Ramos (cell line): Measurements from ENCODE around the gene SLC25A13.

Experiments
- in situ Hi-C: fragments of 300-500 bp; cut with MboI; formaldehyde crosslinking; loops from one replicate; pipeline ENCODE4 v1.14.3; 2022; ENCODE audit warnings: low sequenced_read_pairs; ENCODE audit not compliant: unreplicated experiment

SLC25A13 gene

GRCh38 chr7:96074871-96075270 is 247.0 kb downstream of the SLC25A13 start:
- in situ Hi-C loops, result loop anchor here (10.0 kb wide), 1 partner anchor 950 kb away; the partner anchor contains the start of gene DLX5
